Retina (tissue), 1 donor: ENCODE results near the gene TTLL7.
"Not testable (repeated sequence)": the region's sequence is repeated elsewhere in the genome, so short reads cannot be mapped to it uniquely, and the experiment has no call there.

Experiments
- DNase-seq: peaks from one replicate; pipeline ENCODE4 v3.0.0-alpha.2; 2016

Gene TTLL7

GRCh38 chr1:83927701-83928100 is 71.2 kb downstream of the TTLL7 start:
- DNase-seq = no peak

- no peak for DNase-seq
Measured at GRCh38 chr1:83927061-83927460, 71.9 kb downstream of the TTLL7 start.

- DNase-seq = no peak
Measured at GRCh38 chr1:83923553-83923952, 75.4 kb downstream of the TTLL7 start.

GRCh38 chr1:83922431-83922830 is 76.5 kb downstream of the TTLL7 start:
- no peak for DNase-seq

GRCh38 chr1:83920320-83920719 is 78.6 kb downstream of the TTLL7 start:
- DNase-seq = no peak

- DNase-seq = no peak
Measured at GRCh38 chr1:83919872-83920271, 79.1 kb downstream of the TTLL7 start.

GRCh38 chr1:83918688-83919285 is 80.1 kb downstream of the TTLL7 start:
- DNase-seq = no peak

GRCh38 chr1:83917959-83918358 is 81.0 kb downstream of the TTLL7 start:
- no peak for DNase-seq

GRCh38 chr1:83916094-83916493 is 82.8 kb downstream of the TTLL7 start:
- DNase-seq = not testable (repeated sequence)

- DNase-seq = no peak
Measured at GRCh38 chr1:83912876-83913275, 86.1 kb downstream of the TTLL7 start.

GRCh38 chr1:83910461-83910860 is 88.5 kb downstream of the TTLL7 start:
- DNase-seq = no peak

- DNase-seq = no peak
Measured at GRCh38 chr1:83909687-83910086, 89.2 kb downstream of the TTLL7 start.

GRCh38 chr1:83905315-83905907 is 93.5 kb downstream of the TTLL7 start:
- DNase-seq = peak; percentile 11

- DNase-seq = no peak
Measured at GRCh38 chr1:83901547-83902155, 97.3 kb downstream of the TTLL7 start.

GRCh38 chr1:83900524-83900923 is 98.4 kb downstream of the TTLL7 start:
- no peak for DNase-seq

- no peak for DNase-seq
Measured at GRCh38 chr1:83897516-83897915, 101.4 kb downstream of the TTLL7 start.

GRCh38 chr1:83896299-83896698 is 102.6 kb downstream of the TTLL7 start:
- no peak for DNase-seq

GRCh38 chr1:83889707-83890106 is 109.2 kb downstream of the TTLL7 start:
- no peak for DNase-seq

- no peak for DNase-seq
Measured at GRCh38 chr1:83887483-83887882, 111.4 kb downstream of the TTLL7 start.

GRCh38 chr1:83883979-83884378 is 115.0 kb downstream of the TTLL7 start:
- DNase-seq = no peak

- peak; percentile 36 for DNase-seq
Measured at GRCh38 chr1:83882906-83883305, 116.0 kb downstream of the TTLL7 start.

GRCh38 chr1:83872515-83872914 is 126.4 kb downstream of the TTLL7 start:
- DNase-seq = no peak

GRCh38 chr1:83864991-83865390 is 133.9 kb downstream of the TTLL7 start:
- DNase-seq = no peak

- DNase-seq = peak; percentile 89
Measured at GRCh38 chr1:83860490-83861221, 138.3 kb downstream of the TTLL7 start.
